Activated CD8-positive, alpha-beta T cell treated with anti-CD3 and anti-CD28 coated beads for 36 hours (primary cell): ENCODE data around the gene ZHX3. TPM values are rescaled to one million over a fixed set of nuclear protein-coding genes. Genes with fewer than 3 reads are reported as not detected.

Source experiments
- ATAC-seq: fragments of 200-7000 bp; cut with Tn5 transposase; one replicate; pipeline ENCODE4 v1.10.0; 2021; ENCODE audit warnings: mild to moderate bottlenecking, moderate library complexity
- CTCF ChIA-PET: fragments of 350-600 bp; sonication (Branson Sonifier 250); formaldehyde crosslinking; loops from one replicate; lab custom pipeline; 2021; ENCODE audit warnings: antibody characterized with exemption; lab: Charles Lee
- POLR2A ChIA-PET: fragments of 350-600 bp; sonication (Branson Sonifier 250); formaldehyde crosslinking; loops from one replicate; lab custom pipeline; 2021; ENCODE audit warnings: antibody characterized with exemption; lab: Charles Lee
- DNase-seq: peaks from one replicate; pipeline ENCODE4 v3.0.0-alpha.2; 2020
- H3K27ac Mint-ChIP-seq: one replicate; pipeline ENCODE4 v1.8.0; 2021; ENCODE audit warnings: mild to moderate bottlenecking, mixed read lengths
- H3K27me3 Mint-ChIP-seq: one replicate; pipeline ENCODE4 v1.8.0; 2021; ENCODE audit warnings: mixed read lengths
- H3K36me3 Mint-ChIP-seq: one replicate; pipeline ENCODE4 v1.8.0; 2021; ENCODE audit warnings: low read depth, mixed read lengths
- H3K4me1 Mint-ChIP-seq: one replicate; pipeline ENCODE4 v1.8.0; 2021; ENCODE audit warnings: low read depth, mixed read lengths
- H3K4me3 Mint-ChIP-seq: one replicate; pipeline ENCODE4 v1.8.0; 2021; ENCODE audit warnings: mild to moderate bottlenecking, moderate library complexity, mixed read lengths
- H3K9me3 Mint-ChIP-seq: one replicate; pipeline ENCODE4 v1.8.0; 2021; ENCODE audit warnings: mixed read lengths
- intact Hi-C: fragments of 100-400 bp; cut with micrococcal nuclease; formaldehyde crosslinking; loops from one replicate; pipeline ENCODE4 v1.10.0; 2022
- total RNA-seq, 2 experiments: library from RNA; stranded (reverse); gene quantifications; one replicate each; pipeline ENCODE4 v1.2.3, GENCODE V29; 2021
- TF ChIP-seq, protein P1 (sequence below): fragments of 200-600 bp; IDR thresholded peaks from one replicate; pipeline ENCODE4 v1.8.0; 2022; ENCODE audit warnings: antibody characterized with exemption, mild to moderate bottlenecking

ZHX3 gene
- total RNA-seq, 2 experiments from 2014 or later = 14.1 to 14.2 TPM

DNA sequence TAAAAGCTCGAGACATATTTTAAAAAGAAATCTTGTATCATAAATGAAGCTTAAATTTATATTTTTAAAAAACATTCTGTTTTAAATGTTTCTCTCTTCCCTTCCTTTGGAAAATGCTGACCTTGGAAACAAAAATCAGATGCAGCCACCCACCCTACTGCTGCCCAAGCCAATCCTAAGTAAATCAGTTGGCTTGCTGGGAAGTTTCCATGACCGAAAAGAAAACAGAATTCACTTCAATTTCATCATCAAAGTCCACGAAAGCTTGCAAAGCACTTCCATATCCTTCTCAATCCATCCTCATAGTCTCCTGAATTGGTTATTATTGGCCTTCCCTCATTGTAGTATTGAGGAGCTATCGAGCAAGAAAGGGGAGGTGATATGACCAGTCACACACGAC lies 100.1 kb downstream of the ZHX3 start:
- intact Hi-C loops = no loop called here
- Mint-ChIP-seq H3K27me3 (no peaks in the 10 kb centered on the region), H3K27ac (no peak overlapping the region), H3K4me1 (peaks cover 11% of the 10 kb centered on the region), H3K36me3 (no peaks in the 10 kb centered on the region), H3K9me3 (no peaks in the 10 kb centered on the region), H3K4me3 (no peak overlapping the region)
- ATAC-seq (no peak), DNase-seq (no peak)
- ChIA-PET POLR2A (no interaction called here), CTCF (interaction anchor here (3.5 kb wide), 1 partner anchor 15 kb away, joined by 22 read pairs; no protein-coding TSS in a partner anchor)
- TF ChIP-seq, protein P1, sequence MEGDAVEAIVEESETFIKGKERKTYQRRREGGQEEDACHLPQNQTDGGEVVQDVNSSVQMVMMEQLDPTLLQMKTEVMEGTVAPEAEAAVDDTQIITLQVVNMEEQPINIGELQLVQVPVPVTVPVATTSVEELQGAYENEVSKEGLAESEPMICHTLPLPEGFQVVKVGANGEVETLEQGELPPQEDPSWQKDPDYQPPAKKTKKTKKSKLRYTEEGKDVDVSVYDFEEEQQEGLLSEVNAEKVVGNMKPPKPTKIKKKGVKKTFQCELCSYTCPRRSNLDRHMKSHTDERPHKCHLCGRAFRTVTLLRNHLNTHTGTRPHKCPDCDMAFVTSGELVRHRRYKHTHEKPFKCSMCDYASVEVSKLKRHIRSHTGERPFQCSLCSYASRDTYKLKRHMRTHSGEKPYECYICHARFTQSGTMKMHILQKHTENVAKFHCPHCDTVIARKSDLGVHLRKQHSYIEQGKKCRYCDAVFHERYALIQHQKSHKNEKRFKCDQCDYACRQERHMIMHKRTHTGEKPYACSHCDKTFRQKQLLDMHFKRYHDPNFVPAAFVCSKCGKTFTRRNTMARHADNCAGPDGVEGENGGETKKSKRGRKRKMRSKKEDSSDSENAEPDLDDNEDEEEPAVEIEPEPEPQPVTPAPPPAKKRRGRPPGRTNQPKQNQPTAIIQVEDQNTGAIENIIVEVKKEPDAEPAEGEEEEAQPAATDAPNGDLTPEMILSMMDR = no peak

DNA sequence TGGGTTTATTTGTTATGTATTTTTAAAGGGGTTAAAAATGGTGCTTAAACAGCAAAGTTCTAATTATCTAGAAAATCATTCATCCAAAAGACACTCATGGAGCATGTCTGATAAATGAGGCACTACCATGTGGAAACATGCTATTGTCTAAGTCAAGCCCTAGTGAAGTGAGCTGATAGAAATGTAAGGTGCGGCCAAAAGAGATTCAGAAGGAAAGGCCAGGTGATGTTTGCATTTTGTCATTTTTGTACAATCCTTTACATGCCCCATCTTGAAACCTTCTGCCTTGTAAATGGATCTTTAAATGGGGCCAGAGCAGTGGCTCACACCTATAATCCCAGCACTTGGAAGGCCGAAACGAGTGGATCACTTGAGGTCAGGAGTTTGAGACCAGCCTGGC lies 102.9 kb downstream of the ZHX3 start:
- DNase-seq = no peak
- Mint-ChIP-seq H3K4me1 (peaks cover 11% of the 10 kb centered on the region), H3K27me3 (no peaks in the 10 kb centered on the region), H3K4me3 (no peak overlapping the region), H3K9me3 (no peaks in the 10 kb centered on the region), H3K36me3 (no peaks in the 10 kb centered on the region), H3K27ac (no peak overlapping the region)
- ATAC-seq = no peak
- intact Hi-C loops = no loop called here
- TF ChIP-seq, protein P1 = no peak
- POLR2A ChIA-PET = interaction anchor here (0.6 kb wide), 1 partner anchor 37 kb away, joined by 3 read pairs; no protein-coding TSS in a partner anchor
- CTCF ChIA-PET = interaction anchor here (1.2 to 2.2 kb wide), 3 partner anchors 10 to 42 kb away, joined by 3 to 6 read pairs (median 4); no protein-coding TSS in a partner anchor

DNA sequence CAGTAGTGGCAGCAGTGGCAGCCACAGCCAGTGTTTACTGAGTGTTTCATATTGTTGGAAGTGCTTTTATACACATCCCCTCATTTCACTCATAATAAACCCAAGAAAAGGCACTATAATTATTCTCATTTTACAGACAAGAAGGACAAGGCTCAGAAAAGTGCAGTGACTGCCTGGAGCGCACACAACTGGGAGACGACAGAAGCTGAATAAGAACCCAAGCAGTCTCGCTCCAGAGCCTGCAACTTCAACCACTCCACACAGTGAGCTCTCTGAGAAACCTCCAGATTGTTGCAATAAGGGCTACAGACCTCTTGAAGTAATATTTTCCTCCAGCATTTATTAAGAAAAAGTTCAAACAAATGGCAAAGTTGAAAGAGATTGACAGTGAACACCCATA lies 103.3 kb downstream of the ZHX3 start:
- Mint-ChIP-seq H3K4me3 (no peak overlapping the region), H3K36me3 (no peaks in the 10 kb centered on the region), H3K9me3 (peaks cover 1% of the 10 kb centered on the region), H3K27ac (no peak overlapping the region), H3K4me1 (peaks cover 11% of the 10 kb centered on the region), H3K27me3 (no peaks in the 10 kb centered on the region)
- ATAC-seq = no peak
- TF ChIP-seq, protein P1 = no peak
- no peak for DNase-seq
- ChIA-PET CTCF (interaction anchor here (1.2 to 2.2 kb wide), 3 partner anchors 10 to 42 kb away, joined by 3 to 6 read pairs (median 4); no protein-coding TSS in a partner anchor), POLR2A (no interaction called here)
- intact Hi-C loops = no loop called here

DNA sequence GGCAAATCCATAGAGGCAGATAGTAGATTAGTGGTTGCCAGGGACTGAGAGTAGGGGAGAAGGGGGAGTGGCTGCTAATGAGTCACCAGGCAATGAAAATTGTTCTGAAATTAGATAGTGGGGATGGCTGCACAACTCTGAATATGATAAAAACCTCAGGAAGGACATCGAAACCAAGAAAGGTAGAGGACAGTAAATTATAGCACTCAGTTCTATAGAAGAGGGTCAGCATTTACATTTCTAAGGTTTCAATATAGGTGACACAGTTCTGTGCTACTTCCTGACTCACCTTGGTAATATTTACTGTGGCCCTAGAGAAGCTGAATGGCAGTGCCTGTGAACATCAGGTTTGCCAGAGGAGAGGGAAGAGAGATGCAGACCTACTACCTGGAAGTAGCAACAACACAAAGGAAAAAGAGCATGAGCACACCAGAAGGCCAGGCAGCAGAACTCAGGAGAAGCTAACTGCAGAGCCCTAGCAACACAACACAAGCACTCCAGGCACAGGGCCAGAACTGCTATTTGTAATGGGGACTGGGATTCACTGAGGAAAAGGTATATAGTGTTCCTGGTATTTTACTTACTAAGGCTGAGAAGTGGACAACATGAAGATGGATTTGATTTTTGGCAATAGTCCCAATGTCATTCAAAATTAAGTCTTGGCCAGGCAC lies 104.2 kb downstream of the ZHX3 start:
- no peak for ATAC-seq
- TF ChIP-seq, protein P1 = no peak
- H3K36me3 Mint-ChIP-seq = no peaks in the 10 kb centered on the region

DNA sequence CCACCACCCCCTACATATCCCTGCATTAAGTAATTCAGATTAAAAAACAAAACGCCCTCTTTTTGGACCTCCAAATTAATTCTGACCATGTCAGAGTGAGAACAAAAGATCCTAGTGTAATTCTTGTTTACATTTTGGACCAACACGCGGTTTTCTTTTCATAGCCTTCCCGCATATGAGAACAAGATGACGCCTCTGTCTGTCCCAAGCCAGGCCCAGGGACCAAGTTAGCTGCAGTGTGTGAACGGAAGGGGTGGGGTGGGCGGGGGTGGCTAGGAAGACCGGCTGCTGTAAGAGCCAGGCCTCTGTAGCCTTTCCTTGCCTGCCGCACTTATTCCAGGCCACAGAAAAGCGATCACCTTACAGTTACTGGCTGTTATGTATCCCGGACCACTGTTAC lies 112.2 kb downstream of the ZHX3 start:
- no peak overlapping the region for H3K27ac Mint-ChIP-seq
- ChIA-PET CTCF (interaction anchor here (1.6 kb wide), 1 partner anchor 32 kb away, joined by 4 read pairs; no protein-coding TSS in a partner anchor), POLR2A (no interaction called here)
- TF ChIP-seq, protein P1 = no peak
- H3K27me3 Mint-ChIP-seq = no peaks in the 10 kb centered on the region
- intact Hi-C loops = no loop called here
- ATAC-seq = no peak
- H3K9me3 Mint-ChIP-seq = peaks cover 1% of the 10 kb centered on the region
- peaks cover 6% of the 10 kb centered on the region for H3K36me3 Mint-ChIP-seq
- H3K4me3 Mint-ChIP-seq = no peak overlapping the region
- no peaks in the 10 kb centered on the region for H3K4me1 Mint-ChIP-seq
- no peak for DNase-seq

More for the DNA sequence above, 104.2 kb downstream of the ZHX3 start:
- no peak for DNase-seq
- Mint-ChIP-seq H3K9me3 (peaks cover 1% of the 10 kb centered on the region), H3K27ac (no peak overlapping the region), H3K27me3 (no peaks in the 10 kb centered on the region), H3K4me1 (peaks cover 11% of the 10 kb centered on the region), H3K4me3 (no peak overlapping the region)
- intact Hi-C loops = no loop called here
- ChIA-PET POLR2A (no interaction called here), CTCF (interaction anchor here (1.6 to 2.2 kb wide), 2 partner anchors 10 to 41 kb away, joined by 4 to 6 read pairs; no protein-coding TSS in a partner anchor)
